OCI-LY1 (cell line): ENCODE data around the gene CCDC87.
"Not testable (repeated sequence)": the region's sequence is repeated elsewhere in the genome, so short reads cannot be mapped to it uniquely, and the experiment has no call there.

Experiments used
- EZH2 ChIP-seq: fragments of 200-600 bp; sonication (generic), shearing (Covaris generic); IDR thresholded peaks from 2 replicates; pipeline ENCODE4 v1.8.0; 2017; ENCODE audit warnings: borderline replicate concordance, mixed run types, mild to moderate bottlenecking, antibody characterized with exemption, low read length, moderate library complexity, mixed read lengths
- TF ChIP-seq, protein P1 (sequence below): fragments of 200-600 bp; sonication (generic), shearing (Covaris generic); IDR thresholded peaks from 2 replicates; pipeline ENCODE4 v1.5.1; 2017; ENCODE audit warnings: mild to moderate bottlenecking, antibody characterized with exemption, low read length, moderate library complexity, mixed read lengths

DNA sequence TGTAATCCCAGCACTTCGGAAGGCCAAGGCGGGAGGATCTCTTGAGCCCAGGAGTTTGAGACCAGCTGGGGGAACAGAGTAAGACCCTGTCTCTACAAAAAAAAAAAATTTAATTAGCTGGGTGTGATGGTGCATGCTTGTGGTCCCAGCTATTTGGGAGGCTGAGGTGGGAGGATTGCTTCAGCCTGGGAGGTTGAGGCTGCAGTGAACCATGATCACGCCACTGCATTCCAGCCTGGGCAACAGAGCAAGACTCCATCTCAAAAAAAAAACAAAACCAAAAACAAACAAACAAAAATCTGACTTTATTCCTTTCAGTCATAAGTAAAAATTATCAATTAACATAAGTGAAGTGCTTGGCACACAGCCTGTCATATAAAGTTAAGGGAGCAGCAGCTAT is 13.7 kb upstream of the CCDC87 start:
- not testable (repeated sequence) for TF ChIP-seq EZH2
- TF ChIP-seq, protein P1, sequence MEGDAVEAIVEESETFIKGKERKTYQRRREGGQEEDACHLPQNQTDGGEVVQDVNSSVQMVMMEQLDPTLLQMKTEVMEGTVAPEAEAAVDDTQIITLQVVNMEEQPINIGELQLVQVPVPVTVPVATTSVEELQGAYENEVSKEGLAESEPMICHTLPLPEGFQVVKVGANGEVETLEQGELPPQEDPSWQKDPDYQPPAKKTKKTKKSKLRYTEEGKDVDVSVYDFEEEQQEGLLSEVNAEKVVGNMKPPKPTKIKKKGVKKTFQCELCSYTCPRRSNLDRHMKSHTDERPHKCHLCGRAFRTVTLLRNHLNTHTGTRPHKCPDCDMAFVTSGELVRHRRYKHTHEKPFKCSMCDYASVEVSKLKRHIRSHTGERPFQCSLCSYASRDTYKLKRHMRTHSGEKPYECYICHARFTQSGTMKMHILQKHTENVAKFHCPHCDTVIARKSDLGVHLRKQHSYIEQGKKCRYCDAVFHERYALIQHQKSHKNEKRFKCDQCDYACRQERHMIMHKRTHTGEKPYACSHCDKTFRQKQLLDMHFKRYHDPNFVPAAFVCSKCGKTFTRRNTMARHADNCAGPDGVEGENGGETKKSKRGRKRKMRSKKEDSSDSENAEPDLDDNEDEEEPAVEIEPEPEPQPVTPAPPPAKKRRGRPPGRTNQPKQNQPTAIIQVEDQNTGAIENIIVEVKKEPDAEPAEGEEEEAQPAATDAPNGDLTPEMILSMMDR: not testable (repeated sequence)
